Measurements from ENCODE around the gene CD300LB. TPM values are rescaled to one million over a fixed set of nuclear protein-coding genes. Genes with fewer than 3 reads are reported as not detected.
"Not testable (repeated sequence)": the region's sequence is repeated elsewhere in the genome, so short reads cannot be mapped to it uniquely, and the experiment has no call there.

Gene CD300LB
- total RNA-seq, 2 experiments from 2014 or later, result not detected

DNA sequence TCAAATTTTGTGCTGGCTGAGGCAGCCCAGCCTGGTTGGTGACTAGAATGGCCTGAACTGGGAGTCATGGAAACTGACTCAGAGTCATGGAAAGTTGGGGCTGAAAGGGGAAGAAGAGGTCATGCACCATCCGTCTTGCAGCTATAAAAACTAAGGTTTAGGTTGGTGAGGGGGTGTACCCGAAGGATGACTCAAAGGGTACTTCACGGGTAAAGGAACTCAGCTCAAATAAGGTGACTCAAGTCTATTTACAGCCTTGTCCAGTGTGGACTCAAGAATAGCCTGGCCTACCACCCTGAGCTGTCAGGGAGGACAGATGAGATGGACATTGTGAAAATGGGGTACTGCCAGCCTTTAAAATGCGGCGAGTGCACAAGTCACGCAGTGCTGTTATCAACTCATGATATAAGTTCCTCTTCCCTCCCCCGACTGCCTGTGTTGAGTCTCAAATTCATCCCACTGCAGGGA, 18.6 kb downstream of the CD300LB start:
- POLR2A ChIA-PET, result no interaction called here
- CTCF ChIA-PET, result interaction anchor here (1.0 to 1.2 kb wide), 2 partner anchors 18 to 55 kb away, joined by 3 to 6 read pairs; no protein-coding TSS in a partner anchor

DNA sequence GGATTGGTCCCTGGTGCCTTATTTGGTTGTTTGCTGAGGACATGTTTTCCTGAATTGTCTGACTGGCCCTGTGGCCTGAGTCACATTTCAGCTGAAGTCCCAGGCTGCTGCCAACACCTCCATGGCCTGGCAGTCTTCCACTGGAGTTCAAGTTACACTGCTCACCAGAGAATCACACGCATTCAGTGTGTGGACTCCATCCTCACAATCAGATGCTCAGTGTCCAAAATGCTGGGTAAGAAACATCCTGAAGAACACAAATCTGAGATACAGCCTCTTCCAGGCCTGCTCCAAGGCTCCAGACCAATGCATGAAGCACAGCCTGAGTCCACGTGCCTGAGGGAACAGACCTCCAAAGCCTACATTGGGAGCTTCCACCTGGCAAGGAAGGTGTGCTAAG, 19.2 kb downstream of the CD300LB start:
- CTCF ChIA-PET, result interaction anchor here (1.0 to 1.2 kb wide), 2 partner anchors 18 to 54 kb away, joined by 3 to 6 read pairs; no protein-coding TSS in a partner anchor
- POLR2A ChIA-PET, result no interaction called here

DNA sequence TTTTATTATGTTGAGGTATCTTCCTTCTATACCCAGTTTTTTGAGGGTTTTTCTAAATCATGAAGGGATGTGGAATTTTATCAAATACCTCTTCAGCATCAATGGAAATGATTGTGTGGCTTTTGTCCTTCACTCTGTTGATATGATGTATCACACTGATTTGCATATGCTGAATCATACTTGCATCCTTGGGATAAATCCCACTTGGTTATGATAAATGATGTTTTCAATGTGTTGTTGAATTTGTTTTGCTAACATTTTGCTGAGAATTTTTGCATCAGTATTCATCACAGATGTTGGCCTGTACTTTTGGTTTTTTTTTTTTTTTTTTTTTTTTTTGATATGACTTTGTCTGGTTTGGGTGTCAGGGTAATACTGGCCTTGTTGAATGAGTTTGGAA, 23.1 kb downstream of the CD300LB start:
- CTCF ChIA-PET, result no interaction called here
- POLR2A ChIA-PET, result no interaction called here

DNA sequence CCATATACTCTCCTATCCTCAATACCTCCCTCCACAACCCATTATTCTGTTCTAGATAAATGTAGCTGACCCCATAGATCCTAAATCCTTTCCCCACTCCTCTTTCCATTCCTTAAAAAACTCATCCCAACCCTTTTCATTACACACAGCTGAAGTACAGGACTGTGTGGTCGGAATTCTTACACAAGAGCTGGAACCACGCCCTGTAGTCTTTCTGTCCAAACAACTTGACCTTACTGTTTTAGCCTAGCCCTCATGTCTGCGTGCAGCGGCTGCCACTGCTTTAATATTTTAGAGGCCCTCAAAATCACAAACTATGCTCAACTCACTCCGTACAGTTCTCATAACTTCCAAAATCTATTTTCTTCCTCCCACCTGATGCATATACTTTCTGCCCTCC, 27.3 kb downstream of the CD300LB start:
- CTCF ChIA-PET, POLR2A ChIA-PET: not testable (repeated sequence)

DNA sequence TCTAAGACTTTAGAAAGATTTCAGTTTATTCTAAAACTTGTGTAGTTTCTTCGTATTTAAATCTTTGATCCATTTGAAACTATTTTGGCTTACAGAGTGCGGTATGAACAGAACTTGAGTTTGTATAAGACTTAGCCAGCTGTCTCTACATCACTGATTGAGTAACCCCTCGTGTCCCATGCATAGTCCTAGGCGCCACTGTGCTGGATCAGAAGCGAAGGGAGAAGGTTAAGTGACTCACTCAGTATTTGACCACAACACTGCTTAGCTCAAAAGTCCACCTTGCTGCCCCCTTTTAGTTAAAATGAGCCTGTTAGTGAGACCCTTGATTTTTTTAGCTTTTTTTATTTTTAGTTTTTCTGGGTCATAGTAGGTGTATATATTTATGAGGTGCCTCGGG, 28.4 kb downstream of the CD300LB start:
- POLR2A ChIA-PET, result no interaction called here

DNA sequence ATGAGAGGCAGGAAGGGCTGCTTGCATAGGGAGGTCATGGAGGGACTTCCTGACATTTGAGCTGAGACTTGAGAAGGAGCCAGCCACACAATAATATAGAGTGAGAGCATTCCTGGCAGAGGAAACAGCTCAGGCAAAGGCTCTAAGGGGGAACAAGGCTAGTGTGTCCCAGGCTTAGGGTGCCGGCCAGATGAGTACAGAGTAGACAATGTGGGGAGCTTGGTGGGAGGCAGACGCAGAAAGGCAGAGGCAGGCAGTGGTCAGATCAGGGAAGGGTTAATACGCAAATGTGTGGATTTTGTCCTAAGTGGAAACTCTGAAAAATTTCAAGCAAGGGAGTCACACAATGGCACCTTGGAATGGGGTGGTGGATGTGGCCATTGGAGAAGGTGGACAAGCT, 31.3 kb downstream of the CD300LB start:
- CTCF ChIA-PET, result interaction anchor here (0.7 to 2.2 kb wide), 3 partner anchors 108 to 132 kb away, joined by 3 to 7 read pairs (median 3); no protein-coding TSS in a partner anchor
- POLR2A ChIA-PET, result no interaction called here

More for the DNA sequence above, 28.4 kb downstream of the CD300LB start:
- CTCF ChIA-PET, result interaction anchor here (1.7 kb wide), 1 partner anchor 18 kb away, joined by 4 read pairs; no protein-coding TSS in a partner anchor

DNA sequence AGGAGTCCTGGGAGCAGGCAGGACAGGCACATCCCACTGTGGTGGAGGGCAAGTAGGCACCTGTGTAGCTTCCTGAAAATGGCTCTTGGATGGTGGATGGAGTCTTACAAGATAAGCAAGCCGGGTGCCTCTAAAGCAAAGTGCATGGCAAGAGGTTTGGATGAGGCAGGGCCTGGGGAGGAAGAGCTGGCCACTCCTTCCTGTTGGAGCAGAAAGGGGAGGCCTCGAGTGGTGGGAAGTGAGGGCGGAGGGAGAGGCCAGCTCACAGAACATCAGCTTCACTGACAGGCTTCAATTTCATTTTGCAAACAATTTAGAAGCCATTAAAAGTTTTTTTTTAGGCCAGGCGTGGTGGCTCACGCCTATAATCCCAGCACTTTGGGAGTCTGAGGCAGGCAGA, 33.8 kb downstream of the CD300LB start:
- ChIA-PET CTCF (interaction anchor here (2.9 kb wide), 1 partner anchor 118 kb away, joined by 16 read pairs; no protein-coding TSS in a partner anchor), POLR2A (interaction anchor here (0.6 kb wide), 1 partner anchor 78 kb away, joined by 3 read pairs; no protein-coding TSS in a partner anchor)

DNA sequence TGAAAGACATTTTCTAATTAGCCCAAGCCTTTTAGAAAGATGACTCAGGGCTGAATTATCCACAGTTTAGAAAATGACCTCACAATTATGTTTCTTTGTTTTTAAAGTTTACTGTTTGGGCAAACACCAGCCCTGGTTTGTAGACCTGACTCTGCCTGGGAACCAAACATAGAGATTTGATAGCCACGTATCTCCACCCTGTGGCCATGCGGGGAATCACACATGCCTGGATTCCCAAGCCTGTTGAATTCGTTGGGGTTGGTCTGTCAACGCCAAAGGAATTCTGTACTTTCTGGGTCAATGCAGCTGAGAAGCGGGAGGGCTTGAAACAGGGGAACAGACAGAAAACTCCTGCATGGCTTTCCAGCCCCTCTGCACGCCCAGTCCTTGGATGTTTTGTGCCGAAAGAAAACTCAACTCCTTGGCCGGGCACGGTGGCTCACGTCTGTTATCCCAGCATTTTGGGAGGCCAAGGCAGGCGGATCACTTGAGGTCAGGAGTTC, 37.9 kb downstream of the CD300LB start:
- POLR2A ChIA-PET, result no interaction called here

DNA sequence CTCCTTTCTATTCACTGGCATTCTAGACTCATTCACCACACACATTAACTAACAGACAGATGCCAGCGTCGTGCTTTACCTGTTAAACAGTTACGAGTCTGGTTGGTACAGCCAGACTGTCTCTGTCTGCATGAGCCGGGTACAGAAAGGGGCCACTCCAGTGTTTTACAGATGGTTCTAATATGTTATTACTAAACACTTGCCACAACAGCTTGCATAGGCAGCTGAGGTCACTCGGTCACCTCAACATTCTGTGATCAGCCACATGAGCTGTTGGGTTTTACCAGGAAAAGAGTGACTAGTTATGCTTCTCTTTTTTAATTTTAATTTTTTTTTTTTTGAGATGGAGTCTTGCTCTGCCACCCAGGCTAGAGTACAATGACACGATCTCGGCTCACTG, 39.6 kb downstream of the CD300LB start:
- POLR2A ChIA-PET, result no interaction called here
- CTCF ChIA-PET, result interaction anchor here (0.8 to 2.6 kb wide), 5 partner anchors 34 to 123 kb away, joined by 3 to 20 read pairs (median 3); no protein-coding TSS in a partner anchor

More for the DNA sequence above, 37.9 kb downstream of the CD300LB start:
- CTCF ChIA-PET, result interaction anchor here (0.8 to 2.6 kb wide), 11 partner anchors 17 to 132 kb away, joined by 3 to 20 read pairs (median 3); partner anchors contain the start of genes BTBD17 and GPR142

DNA sequence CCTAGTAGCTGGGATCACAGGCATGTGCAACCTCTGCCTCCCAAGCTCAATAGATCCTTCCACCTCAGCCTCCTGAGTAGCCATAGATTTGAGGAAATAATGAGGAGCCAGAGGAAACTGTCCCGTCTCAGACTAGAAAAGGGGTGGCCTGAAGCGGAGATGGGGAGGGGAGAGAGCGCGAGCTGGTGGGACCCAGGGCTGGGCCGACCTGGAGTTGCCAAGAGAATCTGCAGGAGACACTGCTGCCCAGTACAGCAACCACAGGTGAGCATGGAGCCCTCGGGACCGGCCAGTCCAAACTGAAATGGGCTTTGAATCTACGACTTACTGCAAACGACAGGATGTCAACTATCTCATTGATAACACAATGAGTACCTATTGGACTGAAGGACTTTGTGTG, 40.6 kb downstream of the CD300LB start:
- ChIA-PET CTCF (interaction anchor here (0.7 to 3.9 kb wide), 4 partner anchors 29 to 122 kb away, joined by 3 to 13 read pairs (median 6); no protein-coding TSS in a partner anchor), POLR2A (interaction anchor here (0.7 kb wide), 1 partner anchor 238 kb away, joined by 3 read pairs; no protein-coding TSS in a partner anchor)

DNA sequence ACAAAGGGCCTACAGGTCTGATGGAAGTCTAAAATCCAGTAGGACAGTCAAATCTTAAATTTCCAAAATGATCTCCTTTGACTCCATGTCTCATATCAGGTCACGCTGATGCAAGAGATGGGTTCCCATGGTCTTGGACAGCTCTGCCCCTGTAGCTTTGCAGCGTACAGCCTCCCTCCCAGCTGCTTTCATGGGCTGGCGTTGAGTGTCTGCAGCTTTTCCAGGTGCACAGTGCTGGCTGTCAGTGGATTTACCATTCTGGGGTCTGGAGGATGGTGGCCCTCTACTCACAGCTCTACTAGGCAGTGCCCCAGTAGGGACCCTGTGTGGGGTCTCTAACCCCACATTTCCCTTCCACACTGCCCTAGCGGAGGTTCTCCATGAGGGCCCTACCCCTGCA, 43.0 kb downstream of the CD300LB start:
- POLR2A ChIA-PET, result not testable (repeated sequence)
- CTCF ChIA-PET, result interaction anchor here (3.9 kb wide), 1 partner anchor 108 kb away, joined by 13 read pairs; no protein-coding TSS in a partner anchor

DNA sequence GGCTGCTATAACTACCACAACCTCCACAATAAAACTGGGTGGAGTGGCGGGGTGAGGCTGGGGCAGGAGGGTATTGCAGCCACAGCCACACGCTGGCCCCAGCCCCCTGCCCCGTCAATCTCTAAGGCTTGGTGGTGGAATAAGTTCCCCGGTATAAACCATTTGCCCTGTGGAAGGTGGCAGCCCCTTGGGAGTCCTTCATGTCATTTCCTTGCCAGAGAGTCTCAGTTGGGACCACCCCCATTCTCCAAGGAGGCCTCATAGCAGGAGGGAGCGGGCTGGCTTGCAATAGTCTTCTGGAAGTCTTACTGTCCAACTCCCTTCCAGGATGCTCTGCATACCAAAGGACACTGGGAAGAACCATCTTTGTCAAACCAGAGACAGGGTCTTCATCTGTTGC, 45.4 kb downstream of the CD300LB start:
- CTCF ChIA-PET, result no interaction called here
- POLR2A ChIA-PET, result no interaction called here

DNA sequence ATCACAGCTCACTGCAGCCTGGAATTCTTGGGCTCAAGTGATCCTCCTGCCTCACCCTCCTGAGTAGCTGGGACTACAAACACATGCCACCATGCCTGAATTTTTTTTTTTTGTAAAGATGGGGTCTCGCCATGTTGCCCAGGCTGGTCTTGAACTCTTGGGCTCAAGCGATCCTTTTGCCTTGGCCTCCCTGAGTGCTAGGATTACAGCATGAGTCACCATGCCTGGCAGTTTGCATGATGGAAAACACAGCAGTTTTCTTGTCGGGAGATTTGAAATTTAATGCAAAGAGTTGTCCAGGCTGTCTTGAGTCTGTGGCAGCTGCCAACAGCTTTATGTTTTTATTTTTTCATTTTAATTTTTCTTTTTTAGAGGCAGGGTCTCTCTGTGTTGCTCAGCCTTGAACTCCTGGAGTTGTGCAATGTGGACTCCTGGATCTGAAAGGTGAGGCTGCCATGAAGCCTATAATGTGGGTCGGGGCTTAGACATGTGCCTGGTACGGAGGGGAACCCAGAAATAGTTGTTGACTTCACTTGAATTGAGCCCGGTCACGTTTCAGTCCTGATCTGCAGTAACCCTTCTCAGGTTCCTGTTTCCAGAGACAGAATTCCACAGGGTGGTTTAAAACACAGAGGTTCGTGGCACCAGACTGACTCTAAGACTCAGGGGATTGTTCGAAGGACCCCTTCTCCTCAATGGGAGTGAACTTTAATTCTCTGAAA, 46.1 kb downstream of the CD300LB start:
- POLR2A ChIA-PET, result no interaction called here
- CTCF ChIA-PET, result interaction anchor here (1.7 kb wide), 1 partner anchor 17 kb away, joined by 4 read pairs; no protein-coding TSS in a partner anchor

DNA sequence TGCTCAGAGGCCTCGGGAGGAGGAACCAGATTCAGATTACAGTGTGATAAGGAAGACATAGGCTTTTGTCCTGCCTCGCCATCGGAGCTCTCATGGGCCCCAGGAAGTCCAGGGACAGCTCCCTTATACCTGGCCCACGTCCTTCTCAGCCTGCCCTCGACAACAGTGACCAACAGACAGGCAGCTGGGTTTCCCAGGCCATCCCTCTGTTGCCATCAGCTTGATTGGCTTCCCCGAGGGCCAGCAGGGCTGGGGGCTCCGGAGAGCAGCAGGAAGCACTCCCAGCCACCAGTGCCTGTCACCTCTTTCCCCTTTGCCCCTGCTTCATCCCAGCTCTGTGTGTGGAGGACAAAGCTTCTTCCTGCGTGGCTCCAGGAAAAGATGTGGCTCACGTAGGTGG, 47.2 kb downstream of the CD300LB start:
- ChIA-PET POLR2A (no interaction called here), CTCF (interaction anchor here (1.7 kb wide), 1 partner anchor 19 kb away, joined by 4 read pairs; no protein-coding TSS in a partner anchor)

DNA sequence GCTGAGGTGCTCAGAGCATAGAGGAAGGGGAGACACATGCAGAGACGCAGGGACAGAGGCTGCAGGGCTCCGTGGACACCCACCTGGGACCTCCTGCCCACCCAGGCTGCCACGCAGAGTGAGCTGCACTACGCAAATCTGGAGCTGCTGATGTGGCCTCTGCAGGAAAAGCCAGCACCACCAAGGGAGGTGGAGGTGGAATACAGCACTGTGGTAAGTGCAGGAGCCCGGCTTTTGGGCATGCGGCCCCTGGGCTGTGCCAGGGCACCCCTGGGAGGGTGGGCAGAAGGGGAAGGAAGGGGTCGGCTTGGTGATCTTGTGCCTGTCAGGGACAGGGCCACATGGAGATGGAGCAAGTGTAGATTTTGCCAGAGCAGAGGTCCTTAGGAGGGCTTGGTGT, 49.7 kb downstream of the CD300LB start:
- CTCF ChIA-PET, result interaction anchor here (0.8 to 2.4 kb wide), 4 partner anchors 25 to 113 kb away, joined by 3 to 6 read pairs (median 3); no protein-coding TSS in a partner anchor
- POLR2A ChIA-PET, result no interaction called here

DNA sequence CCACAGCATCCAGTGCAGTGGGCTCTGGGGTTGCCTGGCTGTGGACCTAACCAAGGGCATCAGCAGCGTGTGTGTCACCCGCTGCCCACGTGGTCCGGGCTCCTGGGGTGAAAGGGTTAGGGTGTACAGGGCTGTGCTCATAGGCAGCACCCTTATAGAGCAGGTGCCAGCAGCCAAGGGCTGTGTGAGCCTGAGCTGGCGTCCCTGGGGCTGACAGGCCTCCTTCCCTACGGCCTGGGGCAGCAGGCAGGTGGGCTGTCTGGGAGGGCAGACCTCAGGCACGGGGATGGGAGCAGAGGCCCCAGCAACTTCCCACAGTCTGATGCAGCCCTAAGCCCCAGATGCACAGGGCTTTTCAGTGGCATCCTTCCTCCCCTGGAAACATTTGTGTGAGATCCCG, 51.0 kb downstream of the CD300LB start:
- CTCF ChIA-PET, result interaction anchor here (1.1 to 1.9 kb wide), 4 partner anchors 22 to 112 kb away, joined by 3 to 5 read pairs (median 4); no protein-coding TSS in a partner anchor
- POLR2A ChIA-PET, result interaction anchor here (0.5 kb wide), 1 partner anchor 176 kb away, joined by 7 read pairs; no protein-coding TSS in a partner anchor

DNA sequence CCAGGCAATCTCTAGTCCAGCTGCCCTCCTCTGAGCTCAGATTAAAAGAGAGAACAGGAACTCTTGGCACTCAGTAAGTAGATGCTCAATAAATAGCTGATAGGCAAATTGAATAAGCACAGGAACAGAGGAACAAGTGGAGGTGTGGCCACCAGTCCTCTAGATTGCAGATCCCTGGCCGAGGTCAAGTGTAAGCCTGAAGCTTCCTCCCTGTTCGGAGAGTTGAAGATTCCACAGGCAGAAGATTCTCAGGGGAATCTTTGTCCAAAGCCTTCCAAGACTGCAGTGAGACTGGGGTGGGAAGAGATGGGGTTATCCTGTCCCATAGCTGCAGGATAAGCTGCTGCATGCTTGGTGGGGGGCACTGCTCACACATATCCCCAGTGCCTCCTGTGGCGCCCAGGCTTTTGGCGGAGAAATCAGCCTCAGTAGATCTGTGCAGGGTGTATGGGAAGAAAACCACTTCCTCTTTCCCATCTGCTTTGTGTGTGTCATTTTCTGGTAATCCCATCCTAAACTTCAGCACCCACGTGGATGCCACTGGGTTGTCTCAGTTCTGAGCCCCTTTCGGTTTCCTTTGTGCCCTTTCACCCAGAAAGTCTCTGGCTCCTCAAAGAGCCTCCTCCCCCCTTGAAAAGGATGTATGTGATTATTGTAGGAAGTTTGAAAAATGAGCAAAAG, 52.7 kb downstream of the CD300LB start:
- ChIA-PET POLR2A (no interaction called here), CTCF (interaction anchor here (1.0 to 1.1 kb wide), 2 partner anchors 21 to 117 kb away, joined by 3 to 6 read pairs; partner anchors contain the start of gene BTBD17)

DNA sequence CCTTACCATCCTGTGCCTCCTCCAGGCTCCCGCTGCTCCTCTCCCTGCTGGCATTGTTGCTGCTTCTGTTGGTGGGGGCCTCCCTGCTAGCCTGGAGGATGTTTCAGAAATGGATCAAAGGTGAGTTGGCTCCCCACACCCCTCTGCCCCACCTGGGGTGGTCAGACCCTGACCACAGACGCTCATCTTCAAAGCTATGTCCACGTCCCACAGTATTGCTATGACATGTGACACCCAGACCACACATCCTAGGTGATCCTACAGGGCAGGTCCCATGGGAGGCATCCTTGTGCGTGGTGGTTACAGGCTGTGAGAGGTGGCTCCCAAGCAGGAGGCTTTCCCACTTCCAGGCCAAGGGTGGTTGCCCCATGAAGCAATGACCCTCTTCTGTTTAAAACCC, 53.9 kb downstream of the CD300LB start:
- CTCF ChIA-PET, result interaction anchor here (1.1 kb wide), 1 partner anchor 20 kb away, joined by 6 read pairs; no protein-coding TSS in a partner anchor
- POLR2A ChIA-PET, result no interaction called here

DNA sequence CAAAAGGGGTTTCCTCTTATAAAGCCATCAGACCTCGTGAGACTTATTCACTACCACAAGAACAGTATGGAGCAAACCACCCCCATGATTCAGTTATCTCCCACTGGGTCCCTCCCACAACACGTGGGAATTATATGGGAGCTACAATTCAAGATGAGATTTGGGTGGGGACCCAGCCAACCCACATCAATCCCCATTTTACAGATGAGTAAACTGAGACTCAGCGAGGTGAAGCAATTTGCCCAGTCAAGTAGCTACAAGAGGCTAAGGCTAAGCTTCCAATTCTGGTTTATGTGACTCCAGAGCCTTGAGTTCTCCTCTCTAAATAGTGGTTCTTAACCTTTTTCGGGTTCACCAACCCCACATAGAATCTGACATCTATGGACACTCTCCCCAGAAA, 56.1 kb downstream of the CD300LB start:
- CTCF ChIA-PET, result interaction anchor here (0.9 to 1.3 kb wide), 2 partner anchors 18 to 107 kb away, joined by 3 to 6 read pairs; no protein-coding TSS in a partner anchor
- POLR2A ChIA-PET, result no interaction called here

Data from activated CD8-positive, alpha-beta memory T cell treated with anti-CD3 and anti-CD28 coated beads for 36 hours (primary cell).